ENCODE data around the gene COLEC11.

- no peak for TF ChIP-seq CTCF (IDR thresholded peaks at IDR 0.05; ENCODE audit: borderline replicate concordance, extremely low read depth, low read length, poor library complexity, severe bottlenecking)
- no peak for TF ChIP-seq EZH2 (IDR thresholded peaks at IDR 0.05; ENCODE audit: borderline replicate concordance, low read depth, low read length, severe bottlenecking)
These were observed 19.2 kb upstream of the COLEC11 start for GRCh38 chr2:3575534-3576262.

Measured in DND-41 (cell line).